Lung (tissue), 12 donors: ENCODE data around the gene ACIN1. TPM values are rescaled to one million over a fixed set of nuclear protein-coding genes. Genes with fewer than 3 reads are reported as not detected.

ENCODE experiments used
- ATAC-seq: fragments of 200-7000 bp; cut with Tn5 transposase; one replicate; pipeline ENCODE4 v1.9.1; 2020; ENCODE audit warnings: moderate number of reproducible peaks; ENCODE audit not compliant: insufficient read depth, low FRiP score
- DNase-seq, 3 donors: peaks; one replicate each; pipeline ENCODE4 v3.0.0-alpha.2; 2013 to 2017
- H3K27ac ChIP-seq, 2 donors: one replicate each; pipeline ENCODE4 v1.5.1; 2013; ENCODE audit warnings: mild to moderate bottlenecking in 2 of 2, moderate library complexity in 2 of 2, control low read depth in 1 of 2, inconsistent platforms in 1 of 2, low read depth in 1 of 2, low read length in 1 of 2
- H3K27me3 ChIP-seq, 3 donors: one replicate each; pipeline ENCODE4 v1.5.1; 2013; ENCODE audit warnings: low read length in 2 of 3; ENCODE audit not compliant: control insufficient read depth in 3 of 3, insufficient read depth in 3 of 3
- H3K36me3 ChIP-seq, 4 donors: one replicate each; pipeline ENCODE4 v1.5.1; 2013; ENCODE audit warnings: low read length in 4 of 4, mild to moderate bottlenecking in 1 of 4, moderate library complexity in 1 of 4; ENCODE audit not compliant: control insufficient read depth in 4 of 4, insufficient read depth in 4 of 4
- H3K4me1 ChIP-seq, 5 donors: one replicate each; pipeline ENCODE4 v1.5.1; 2013; ENCODE audit warnings: low read length in 5 of 5, mild to moderate bottlenecking in 2 of 5, moderate library complexity in 1 of 5; ENCODE audit not compliant: control insufficient read depth in 5 of 5, insufficient read depth in 5 of 5
- H3K4me3 ChIP-seq: one replicate; pipeline ENCODE4 v1.5.1; 2013; ENCODE audit warnings: mild to moderate bottlenecking, control low read depth, moderate library complexity
- H3K9ac ChIP-seq, 2 donors: one replicate each; pipeline ENCODE4 v1.5.1; 2013; ENCODE audit warnings: low read length in 2 of 2, control low read depth in 1 of 2; ENCODE audit not compliant: insufficient read depth in 1 of 2
- H3K9me3 ChIP-seq, 4 donors: one replicate each; pipeline ENCODE4 v1.5.1; 2013; ENCODE audit warnings: low read length in 3 of 4, mild to moderate bottlenecking in 1 of 4, moderate library complexity in 1 of 4; ENCODE audit not compliant: control insufficient read depth in 4 of 4, insufficient read depth in 3 of 4
- CTCF ChIP-seq: IDR thresholded peaks from 2 replicates; pipeline ENCODE4 v1.5.1; 2012; ENCODE audit warnings: mild to moderate bottlenecking; ENCODE audit errors: control extremely low read depth, extremely low read depth
- WGBS, 2 donors: extraction: QIAGEN DNeasy Blood & Tissue Kit; methylation state at CpG; one replicate each; pipeline ENCODE4 v1.1.7; 2013; 5-methylcytosine and 5-hydroxymethylcytosine counted together
- polyA plus RNA-seq, 2 donors: library from polyadenylated mRNA; stranded (reverse); fragments of 200-250 nt; gene quantifications; one replicate each; pipeline ENCODE4 v1.2.1, GENCODE V29; 2013
- total RNA-seq, 2 donors: library from RNA; depleted of rRNA in 1 of 2; stranded (reverse); fragments of >200 nt in 1 of 2; gene quantifications; one replicate each; pipeline ENCODE4 v1.2.1, GENCODE V29; 2014 to 2021
- donor health status: control.
- donor health status: control.
- donor health status: Bipolar disorder and iron deficiency.
- donor health status: healthy.
- donor health status: DM: yes; HTN: yes; CAD: no.

The ACIN1 gene
- total and polyA plus RNA-seq, 4 donors, result 76.3 to 154 (median 115) TPM

- no peak overlapping the region for H3K27ac ChIP-seq
- no peak for DNase-seq
- TF ChIP-seq CTCF, result no peak
- no peak for ATAC-seq
- H3K9me3 ChIP-seq, result no peaks in the 10 kb centered on the region
- H3K4me3 ChIP-seq, result no peak overlapping the region
- H3K4me1 ChIP-seq, result peaks cover 0 to 33% (median 9%) of the 10 kb centered on the region in 5 donors
- H3K36me3 ChIP-seq, result no peaks in the 10 kb centered on the region
- no peak overlapping the region for H3K9ac ChIP-seq
- 78 to 84% methylated on average over 5 of the region's 5 CpGs for WGBS, 2 donors
- H3K27me3 ChIP-seq, result no peaks in the 10 kb centered on the region
These were observed 21.0 kb upstream of the ACIN1 start for GRCh38 chr14:23115918-23116317.

GRCh38 chr14:23115039-23115731 is 20.2 kb upstream of the ACIN1 start:
- DNase-seq, result peak in 1 of 3 donors; percentile 40
- Histone ChIP-seq H3K27ac (peak overlapping the region in 1 of 2 donors; percentile 13), H3K9ac (no peak overlapping the region)

GRCh38 chr14:23114669-23115038 is 19.7 kb upstream of the ACIN1 start:
- Histone ChIP-seq H3K4me3 (no peak overlapping the region), H3K27me3 (peaks cover 0 to 3% (median 0%) of the 10 kb centered on the region in 3 donors), H3K4me1 (peaks cover 0 to 29% (median 9%) of the 10 kb centered on the region in 5 donors), H3K36me3 (no peaks in the 10 kb centered on the region), H3K27ac (peak overlapping the region in 1 of 2 donors; percentile 37), H3K9me3 (no peaks in the 10 kb centered on the region), H3K9ac (no peak overlapping the region)
- TF ChIP-seq CTCF, result no peak
- no peak for ATAC-seq
- 60 to 66% methylated on average over 4 of the region's 4 CpGs for WGBS, 2 donors
- no peak for DNase-seq

More at GRCh38 chr14:23115039-23115731, 20.2 kb upstream of the ACIN1 start:
- Histone ChIP-seq H3K4me1 (peaks cover 0 to 29% (median 9%) of the 10 kb centered on the region in 5 donors), H3K27me3 (no peaks in the 10 kb centered on the region), H3K9me3 (no peaks in the 10 kb centered on the region), H3K4me3 (no peak overlapping the region), H3K36me3 (no peaks in the 10 kb centered on the region)
- peak; percentile 81 for ATAC-seq
- TF ChIP-seq CTCF, result no peak
- WGBS, 2 donors, result 37 to 54% methylated on average over 10 of the region's 10 CpGs

GRCh38 chr14:23114120-23114458 is 19.2 kb upstream of the ACIN1 start:
- Histone ChIP-seq H3K27ac (no peak overlapping the region), H3K4me3 (no peak overlapping the region), H3K9ac (no peak overlapping the region), H3K9me3 (no peaks in the 10 kb centered on the region), H3K27me3 (peaks cover 0 to 3% (median 0%) of the 10 kb centered on the region in 3 donors), H3K36me3 (no peaks in the 10 kb centered on the region), H3K4me1 (peaks cover 0 to 29% (median 9%) of the 10 kb centered on the region in 5 donors)
- no peak for DNase-seq
- TF ChIP-seq CTCF, result no peak
- 45 to 60% methylated on average over 5 of the region's 5 CpGs for WGBS, 2 donors
- ATAC-seq, result no peak
